GM21526 (cell line): ENCODE data around the gene UQCC2.

Experiments used
- ATAC-seq: cut with Tn5 transposase; IDR thresholded peaks from one replicate; pipeline ENCODE4 v1.9.1; 2021; ENCODE audit warnings: moderate library complexity; ENCODE audit not compliant: unreplicated experiment, low FRiP score

Gene UQCC2

DNA sequence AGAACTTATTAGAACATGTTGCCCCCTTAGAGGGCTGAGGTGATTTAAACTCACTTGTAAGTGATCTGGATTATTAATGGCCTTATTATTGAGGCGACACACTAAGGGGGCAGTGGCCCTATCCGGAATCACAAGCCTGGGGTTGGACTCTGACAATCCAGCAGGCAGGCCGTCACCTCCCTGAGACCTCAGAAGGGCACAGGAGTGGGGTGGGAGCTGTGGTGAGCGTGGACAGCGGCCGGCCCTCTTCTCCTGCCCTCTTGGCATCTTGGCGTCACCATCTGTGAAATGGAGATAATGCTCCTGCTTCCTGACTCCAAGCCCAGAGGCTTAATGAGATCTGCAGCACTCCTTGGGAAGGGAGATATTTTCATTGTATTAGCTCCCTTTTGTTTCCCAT lies 15.6 kb upstream of the UQCC2 start:
- ATAC-seq, result no peak

- no peak for ATAC-seq
Measured at GRCh38 chr6:33726696-33727095, 15.2 kb upstream of the UQCC2 start.

DNA sequence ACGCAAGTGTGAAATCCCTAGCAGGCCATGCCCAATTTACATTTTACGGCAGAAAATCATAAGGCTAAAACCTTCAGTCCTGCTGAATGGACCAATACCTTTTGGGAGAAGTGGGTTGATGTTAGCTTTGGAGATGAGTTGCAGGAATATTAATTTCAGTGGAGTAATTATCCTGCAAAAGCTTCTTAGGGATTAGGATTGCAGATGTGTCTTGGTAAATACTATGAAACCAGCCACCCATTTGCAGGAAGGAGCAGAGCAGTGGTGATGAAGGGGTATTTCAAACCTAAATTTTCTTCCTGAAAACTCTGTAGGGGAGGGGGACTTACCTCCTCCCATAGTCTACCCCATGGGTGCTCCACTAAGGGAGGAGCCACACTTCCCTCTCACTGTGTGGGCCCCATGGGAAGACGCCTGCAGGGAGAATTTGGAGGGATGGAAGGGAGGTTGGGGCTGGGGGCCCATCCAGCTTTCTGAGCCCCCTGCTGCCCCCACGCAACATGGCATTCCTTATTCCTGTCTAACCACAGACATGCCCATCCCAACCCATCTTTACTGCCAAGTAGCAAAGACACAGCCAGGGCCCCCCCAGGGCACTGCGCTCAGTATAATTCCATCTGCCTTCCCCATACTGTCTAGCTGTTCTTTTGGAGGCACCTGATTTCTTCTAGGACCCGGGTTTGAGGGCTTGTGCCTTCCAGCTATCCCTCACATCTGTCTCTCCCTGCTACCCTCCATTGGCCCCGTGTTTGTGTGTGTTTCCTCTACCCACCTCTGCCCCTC lies 14.6 kb upstream of the UQCC2 start:
- no peak for ATAC-seq

DNA sequence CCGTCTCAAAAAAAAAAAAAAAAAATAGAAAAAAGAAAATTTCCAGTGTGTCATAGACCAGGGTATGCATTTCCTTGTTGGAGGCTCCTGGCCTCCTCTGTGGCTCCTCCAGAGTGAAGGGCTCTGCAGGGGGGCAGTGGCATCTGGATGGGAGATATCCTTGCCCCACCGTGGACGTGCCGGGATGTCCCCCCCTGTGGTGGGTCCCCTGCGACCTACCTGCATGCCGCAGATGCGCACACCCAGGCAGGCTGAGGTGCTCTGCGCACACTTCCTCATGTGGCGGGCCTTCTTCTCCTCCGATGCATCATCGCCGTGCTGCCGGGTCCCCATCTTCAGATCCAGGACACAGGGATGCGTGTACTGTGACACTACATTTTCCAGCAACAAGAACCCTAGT lies 13.7 kb upstream of the UQCC2 start:
- ATAC-seq, result no peak

- no peak for ATAC-seq
Measured at GRCh38 chr6:33724102-33725023, 12.9 kb upstream of the UQCC2 start.

GRCh38 chr6:33723371-33724085 lies 12.0 kb upstream of the UQCC2 start:
- no peak for ATAC-seq

- ATAC-seq, result no peak
Measured at GRCh38 chr6:33722103-33722623, 10.7 kb upstream of the UQCC2 start.

DNA sequence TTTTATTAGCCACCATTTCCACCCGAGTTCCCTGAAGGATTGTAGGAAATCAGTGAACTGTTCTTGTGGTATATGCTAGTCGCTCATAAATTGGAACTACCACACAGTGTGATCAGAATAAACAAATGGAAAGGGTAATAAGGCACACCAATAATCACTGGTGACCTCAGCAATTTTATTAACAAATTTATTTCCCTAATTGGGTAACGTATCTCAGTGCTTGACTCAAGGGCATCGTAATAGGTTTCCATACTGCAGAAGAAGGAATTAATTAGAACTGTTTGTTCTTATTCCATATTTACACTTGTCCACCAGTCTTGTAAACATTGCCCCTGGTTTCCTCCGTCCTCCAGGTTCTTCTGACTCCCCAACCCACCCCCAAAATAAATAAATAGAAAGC lies 10.0 kb upstream of the UQCC2 start:
- ATAC-seq, result no peak

DNA sequence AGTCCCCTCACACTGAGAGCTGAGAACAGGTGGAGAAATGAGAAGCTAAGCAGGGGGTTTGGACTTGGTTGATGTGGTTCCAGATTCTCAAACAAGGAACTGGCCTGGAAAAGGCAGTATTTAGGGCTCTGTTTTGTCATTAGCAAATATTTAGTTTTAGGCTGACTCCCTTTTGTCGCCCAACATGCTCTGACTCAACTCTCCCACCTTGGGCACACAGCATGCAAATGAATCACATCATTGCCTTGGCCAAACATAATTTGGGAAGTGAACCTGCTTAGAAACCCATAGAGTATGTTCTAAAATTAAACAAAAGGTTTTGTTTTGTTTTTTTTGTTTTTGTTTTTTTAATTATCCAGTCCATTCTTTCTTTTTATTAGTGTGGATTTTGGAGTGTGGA lies 9.5 kb upstream of the UQCC2 start:
- ATAC-seq, result no peak

DNA sequence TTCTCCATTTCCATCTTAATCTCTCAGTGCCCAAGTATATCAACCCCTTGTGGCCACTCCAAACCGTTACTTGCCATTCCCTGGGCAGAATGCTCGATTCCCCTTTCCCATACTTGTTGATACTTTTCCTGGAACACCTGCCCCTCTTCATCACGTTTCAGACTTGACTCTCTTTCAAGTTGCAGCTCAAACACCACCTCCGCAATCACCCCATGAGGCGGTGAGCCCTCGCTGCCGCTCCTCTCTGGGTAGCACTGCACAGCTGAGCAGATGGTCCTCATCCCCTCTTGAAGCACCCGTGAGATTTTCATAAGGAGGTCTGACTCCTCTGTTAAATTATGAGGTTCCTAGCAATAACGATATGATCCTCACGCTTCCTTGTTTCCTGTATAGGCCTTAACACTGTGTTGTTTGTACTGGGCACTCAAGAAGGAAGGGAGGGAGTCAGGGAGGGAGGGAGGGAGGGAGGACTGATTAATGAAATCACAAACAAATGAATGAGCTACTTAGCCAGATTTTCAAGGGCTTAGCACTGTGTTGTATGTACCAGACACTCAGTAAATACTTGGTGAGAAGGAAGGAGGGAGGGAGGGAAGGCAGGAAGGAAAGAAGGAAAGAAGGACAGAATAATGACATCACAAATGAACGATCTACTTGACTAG lies 8.0 kb upstream of the UQCC2 start:
- no peak for ATAC-seq

- no peak for ATAC-seq
Measured at GRCh38 chr6:33718713-33719112, 7.2 kb upstream of the UQCC2 start.

DNA sequence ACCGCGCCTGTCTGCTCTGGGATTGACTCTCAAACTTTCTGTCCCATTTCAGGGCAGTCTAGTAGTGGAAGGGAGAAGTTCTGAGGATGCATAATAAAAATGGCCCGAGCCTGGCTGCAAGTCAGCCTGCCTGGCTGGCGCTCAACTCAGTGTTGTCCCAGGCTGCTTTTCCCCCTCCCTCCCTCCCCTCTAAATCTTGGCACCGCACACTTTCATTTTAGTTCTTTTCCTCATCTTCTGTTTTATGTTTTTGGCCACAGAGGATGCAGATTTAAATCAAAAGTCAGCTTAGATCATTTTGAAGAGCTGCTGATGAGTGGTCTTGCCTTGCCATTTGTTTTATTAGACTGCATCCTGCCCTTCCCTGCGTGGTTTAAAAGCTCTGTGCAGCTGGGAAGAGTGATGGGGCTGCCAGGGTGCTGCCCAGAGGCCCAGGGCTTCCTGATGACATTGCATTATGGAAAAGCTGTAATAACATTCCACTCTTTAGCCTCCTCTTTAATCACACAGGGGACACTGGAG lies 6.5 kb upstream of the UQCC2 start:
- no peak for ATAC-seq

- no peak for ATAC-seq
Measured at GRCh38 chr6:33716890-33717632, 5.6 kb upstream of the UQCC2 start.

GRCh38 chr6:33716379-33716778 lies 4.9 kb upstream of the UQCC2 start:
- ATAC-seq, result no peak

- no peak for ATAC-seq
Measured at GRCh38 chr6:33714385-33715040, 3.0 kb upstream of the UQCC2 start.

DNA sequence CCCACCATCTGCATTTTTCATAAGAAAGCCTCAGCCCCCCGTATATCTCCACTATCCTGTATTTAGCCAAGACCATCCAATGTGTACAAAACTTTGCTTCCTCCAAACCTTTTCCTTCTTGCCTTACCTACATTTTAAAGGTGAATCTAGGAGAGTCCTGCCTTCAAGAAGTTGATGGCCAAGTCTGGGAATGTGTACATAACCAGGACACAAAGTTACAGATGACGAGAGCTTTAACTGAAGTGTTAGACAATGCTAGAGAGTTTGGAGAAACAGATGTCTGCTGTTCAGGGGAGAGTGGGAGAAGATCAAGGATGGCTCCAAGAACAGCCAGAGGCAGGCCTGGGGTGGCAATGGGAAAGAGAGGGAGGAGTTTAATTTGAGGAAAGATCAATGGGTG lies 2.3 kb upstream of the UQCC2 start:
- no peak for ATAC-seq

DNA sequence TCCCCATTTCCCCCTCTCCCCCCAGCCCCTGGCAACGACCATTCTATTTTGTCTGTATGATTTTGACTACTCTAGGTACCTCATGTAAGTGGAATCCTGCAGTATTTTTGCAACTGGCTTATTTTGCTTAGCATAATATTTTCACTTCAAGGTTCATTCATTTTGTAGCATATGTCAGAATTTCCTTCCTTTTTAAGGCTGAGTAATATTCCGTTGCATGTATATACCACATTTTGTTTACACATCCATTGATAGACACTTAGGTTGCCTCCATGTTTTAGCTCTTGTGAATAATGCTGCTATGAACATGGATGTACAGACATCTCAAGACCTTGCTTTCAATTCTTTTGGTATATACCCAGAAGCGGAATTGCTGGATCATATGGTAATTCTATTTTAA lies 1.4 kb upstream of the UQCC2 start:
- no peak for ATAC-seq

DNA sequence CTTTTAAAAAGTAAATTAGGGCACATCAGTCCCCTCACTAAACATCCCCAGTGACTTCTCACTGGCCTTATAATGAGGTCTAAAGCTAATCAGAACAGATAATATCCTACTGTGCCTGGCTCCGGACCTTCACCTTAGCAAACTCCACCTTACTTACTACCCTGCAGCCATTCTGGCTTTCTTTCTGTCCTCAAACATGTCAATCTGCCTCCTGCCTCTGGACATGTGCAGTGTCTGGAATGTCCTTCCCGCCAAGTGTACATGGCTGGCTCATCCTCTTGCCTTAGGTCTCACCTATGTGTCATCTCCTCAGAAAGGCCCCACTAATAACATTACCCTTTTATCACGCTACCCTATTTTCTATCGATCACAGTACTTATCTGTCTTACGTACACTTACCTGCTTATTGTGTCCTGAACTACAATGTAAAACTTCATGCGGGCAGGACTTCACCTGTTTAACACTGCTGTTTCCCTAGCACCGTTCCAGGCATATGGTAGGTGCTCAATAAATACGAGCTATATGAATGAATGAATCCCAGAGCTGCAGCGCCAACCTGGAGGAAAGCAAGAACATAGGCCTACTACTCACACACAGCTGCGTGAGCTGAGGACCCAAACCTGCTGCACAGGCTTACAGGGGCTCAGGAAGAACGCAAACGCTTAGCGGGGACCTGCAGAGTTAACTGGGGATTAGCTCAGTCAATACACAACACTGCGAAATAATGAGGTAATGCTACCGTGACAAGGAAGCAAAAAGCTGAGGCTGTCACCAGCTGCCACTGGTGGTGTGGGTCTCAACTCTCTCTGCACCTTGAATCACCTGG lies 991 bp downstream of the UQCC2 start:
- no peak for ATAC-seq
